ENCODE results near the gene PLSCR3.
A peak's percentile ranks its signal among the peaks of the same experiment; 100 is the strongest.
"Not testable (repeated sequence)": the region's sequence is repeated elsewhere in the genome, so short reads cannot be mapped to it uniquely, and the experiment has no call there.

Gene PLSCR3

GRCh38 chr17:7380321-7380720 is 14.0 kb downstream of the PLSCR3 start:
- no peak for DNase-seq (ENCODE audit: low spot score)

- no peak for DNase-seq (ENCODE audit: low spot score)
These were observed 15.2 kb downstream of the PLSCR3 start for GRCh38 chr17:7379134-7379533.

GRCh38 chr17:7374353-7374752 is 20.0 kb downstream of the PLSCR3 start:
- no peak for DNase-seq (ENCODE audit: low spot score)

- no peak for DNase-seq (ENCODE audit: low spot score)
These were observed 23.5 kb downstream of the PLSCR3 start for GRCh38 chr17:7370853-7371252.

GRCh38 chr17:7369825-7370224 is 24.5 kb downstream of the PLSCR3 start:
- no peak for DNase-seq (ENCODE audit: low spot score)

- not testable (repeated sequence) for DNase-seq (ENCODE audit: low spot score)
These were observed 25.7 kb downstream of the PLSCR3 start for GRCh38 chr17:7368599-7368994.

- no peak for DNase-seq (ENCODE audit: low spot score)
These were observed 26.3 kb downstream of the PLSCR3 start for GRCh38 chr17:7367918-7368598.

GRCh38 chr17:7367083-7367482 is 27.2 kb downstream of the PLSCR3 start:
- DNase-seq (ENCODE audit: low spot score), result no peak

GRCh38 chr17:7365963-7366362 is 28.4 kb downstream of the PLSCR3 start:
- not testable (repeated sequence) for DNase-seq (ENCODE audit: low spot score)

- no peak for DNase-seq (ENCODE audit: low spot score)
These were observed 31.0 kb downstream of the PLSCR3 start for GRCh38 chr17:7363311-7363710.

GRCh38 chr17:7361906-7362305 is 32.4 kb downstream of the PLSCR3 start:
- no peak for DNase-seq (ENCODE audit: low spot score)

- DNase-seq (ENCODE audit: low spot score), result no peak
These were observed 36.9 kb downstream of the PLSCR3 start for GRCh38 chr17:7357381-7357780.

GRCh38 chr17:7356756-7357155 is 37.6 kb downstream of the PLSCR3 start:
- DNase-seq (ENCODE audit: low spot score), result no peak

GRCh38 chr17:7356072-7356549 is 38.2 kb downstream of the PLSCR3 start:
- DNase-seq (ENCODE audit: low spot score), result peak; percentile 81

- no peak for DNase-seq (ENCODE audit: low spot score)
These were observed 38.8 kb downstream of the PLSCR3 start for GRCh38 chr17:7355573-7355972.

- peak; percentile 43 for DNase-seq (ENCODE audit: low spot score)
These were observed 39.3 kb downstream of the PLSCR3 start, which contains the start of gene TMEM95 for GRCh38 chr17:7355053-7355452. TMEM95 (plus strand) TSS chr17:7355156; CDS start chr17:7355205, 49 bp downstream.

- DNase-seq (ENCODE audit: low spot score), result peak; percentile 25
These were observed 40.0 kb downstream of the PLSCR3 start for GRCh38 chr17:7354262-7354843.

GRCh38 chr17:7352910-7353635 is 41.3 kb downstream of the PLSCR3 start:
- DNase-seq (ENCODE audit: low spot score), result no peak

GRCh38 chr17:7352503-7352889 is 41.8 kb downstream of the PLSCR3 start:
- DNase-seq (ENCODE audit: low spot score), result no peak

GRCh38 chr17:7351665-7352502 is 42.4 kb downstream of the PLSCR3 start, which contains the start of gene KCTD11:
KCTD11 (plus strand) TSS chr17:7352162.
- peak; percentile 86 for DNase-seq (ENCODE audit: low spot score)

- DNase-seq (ENCODE audit: low spot score), result no peak
These were observed 45.7 kb downstream of the PLSCR3 start for GRCh38 chr17:7348478-7349242.

Data from hematopoietic multipotent progenitor cell treated with erythropoietin and hydrocortisone succinate and interleukin-3 and kit ligand, for 17 days (in vitro differentiated cells).